Liver (tissue), 9 donors: Measurements from ENCODE around the gene SNIP1. TPM values are rescaled to one million over a fixed set of nuclear protein-coding genes. Genes with fewer than 3 reads are reported as not detected.

Experiments
- DNase-seq: peaks from one replicate; pipeline ENCODE4 v3.0.0-alpha.2; 2017; ENCODE audit warnings: low spot score
- H3K27ac ChIP-seq, 2 donors: one replicate each; pipeline ENCODE4 v1.7.0; 2013; ENCODE audit warnings: inconsistent platforms in 2 of 2, low read length in 2 of 2, control low read depth in 1 of 2, low read depth in 1 of 2, mild to moderate bottlenecking in 1 of 2
- H3K27me3 ChIP-seq, 4 donors: one replicate each; pipeline versions ENCODE4 v1.6.1 to v1.7.0; 2013; ENCODE audit warnings: low read length in 3 of 4, inconsistent platforms in 1 of 4, mild to moderate bottlenecking in 1 of 4, moderate library complexity in 1 of 4; ENCODE audit not compliant: control insufficient read depth in 4 of 4, insufficient read depth in 4 of 4
- H3K36me3 ChIP-seq, 4 donors: one replicate each; pipeline versions ENCODE4 v1.6.1 to v1.7.0; 2013; ENCODE audit warnings: low read length in 3 of 4, mild to moderate bottlenecking in 3 of 4, low read depth in 1 of 4, moderate library complexity in 1 of 4; ENCODE audit not compliant: control insufficient read depth in 4 of 4, insufficient read depth in 3 of 4
- H3K4me1 ChIP-seq, 4 donors: one replicate each; pipeline versions ENCODE4 v1.6.1 to v1.7.0; 2013; ENCODE audit warnings: low read length in 3 of 4, mild to moderate bottlenecking in 3 of 4, moderate library complexity in 1 of 4; ENCODE audit not compliant: control insufficient read depth in 4 of 4, insufficient read depth in 4 of 4
- H3K4me3 ChIP-seq, 3 donors: one replicate each; pipeline versions ENCODE4 v1.6.1 to v1.7.0; 2013; ENCODE audit warnings: low read length in 3 of 3, control low read depth in 1 of 3, low read depth in 1 of 3, mild to moderate bottlenecking in 1 of 3
- H3K9ac ChIP-seq, 2 donors: one replicate each; pipeline ENCODE4 v1.7.0; 2013; ENCODE audit warnings: low read length in 2 of 2, mild to moderate bottlenecking in 2 of 2, moderate library complexity in 2 of 2, control low read depth in 1 of 2, low read depth in 1 of 2
- H3K9me3 ChIP-seq, 4 donors: one replicate each; pipeline versions ENCODE4 v1.6.1 to v1.7.0; 2013; ENCODE audit warnings: low read length in 3 of 4; ENCODE audit not compliant: control insufficient read depth in 4 of 4
- ATF3 ChIP-seq: IDR thresholded peaks from 2 replicates; pipeline ENCODE4 v1.6.1; 2016; ENCODE audit warnings: antibody characterized with exemption
- CTCF ChIP-seq: fragments of 150-350 bp; IDR thresholded peaks from 2 replicates; pipeline ENCODE4 v1.5.1; 2017; ENCODE audit warnings: improper control_type of control experiment, low read depth, low read length; ENCODE audit not compliant: missing input control
- EGR1 ChIP-seq, 2 donors: IDR thresholded peaks; 2 replicates each; pipeline ENCODE4 v1.6.1; 2016 to 2018; ENCODE audit warnings: antibody characterized with exemption in 2 of 2, low read depth in 2 of 2
- FOXA1 ChIP-seq: IDR thresholded peaks from 2 replicates; pipeline ENCODE4 v1.6.1; 2016; ENCODE audit warnings: antibody characterized with exemption
- FOXA2 ChIP-seq: IDR thresholded peaks from 2 replicates; pipeline ENCODE4 v1.6.1; 2016; ENCODE audit warnings: antibody characterized with exemption
- GABPA ChIP-seq, 2 donors: IDR thresholded peaks in 1 of 2; conservative IDR thresholded peaks in 1 of 2; 2 replicates each; pipeline ENCODE4 v1.6.1; 2016; ENCODE audit warnings: antibody characterized with exemption in 2 of 2, mild to moderate bottlenecking in 1 of 2, moderate library complexity in 1 of 2
- HNF4A ChIP-seq, 2 donors: conservative IDR thresholded peaks; 2 replicates each; pipeline ENCODE4 v1.6.1; 2016; ENCODE audit warnings: antibody characterized with exemption in 2 of 2, mild to moderate bottlenecking in 2 of 2
- HNF4G ChIP-seq: IDR thresholded peaks from 2 replicates; pipeline ENCODE4 v1.6.1; 2016; ENCODE audit warnings: antibody characterized with exemption
- JUND ChIP-seq, 2 donors: IDR thresholded peaks; 2 replicates each; pipeline ENCODE4 v1.6.1; 2016; ENCODE audit warnings: antibody characterized with exemption in 2 of 2
- MAX ChIP-seq: IDR thresholded peaks from 2 replicates; pipeline ENCODE4 v1.6.1; 2016; ENCODE audit warnings: antibody characterized with exemption
- NR2F2 ChIP-seq: IDR thresholded peaks from 2 replicates; pipeline ENCODE4 v1.6.1; 2016; ENCODE audit warnings: antibody characterized with exemption
- RAD21 ChIP-seq, 2 donors: IDR thresholded peaks; 2 replicates each; pipeline ENCODE4 v1.6.1; 2016; ENCODE audit warnings: antibody characterized with exemption in 2 of 2, mild to moderate bottlenecking in 2 of 2
- REST ChIP-seq: IDR thresholded peaks from 2 replicates; pipeline ENCODE4 v1.6.1; 2016; ENCODE audit warnings: antibody characterized with exemption, mild to moderate bottlenecking
- RXRA ChIP-seq, 2 donors: IDR thresholded peaks; 2 replicates each; pipeline ENCODE4 v1.6.1; 2017 to 2018; ENCODE audit warnings: antibody characterized with exemption in 2 of 2, mild to moderate bottlenecking in 1 of 2
- SP1 ChIP-seq: IDR thresholded peaks from 2 replicates; pipeline ENCODE4 v1.6.1; 2018; ENCODE audit warnings: antibody characterized with exemption, mild to moderate bottlenecking
- TAF1 ChIP-seq: conservative IDR thresholded peaks from 2 replicates; pipeline ENCODE4 v1.6.1; 2016; ENCODE audit warnings: antibody characterized with exemption, mild to moderate bottlenecking
- YY1 ChIP-seq: IDR thresholded peaks from 2 replicates; pipeline ENCODE4 v1.6.1; 2016; ENCODE audit warnings: antibody characterized with exemption, mild to moderate bottlenecking
- ZBTB33 ChIP-seq: IDR thresholded peaks from 2 replicates; pipeline ENCODE4 v1.6.1; 2016; ENCODE audit warnings: antibody characterized with exemption
- WGBS: extraction: QIAGEN DNeasy Blood & Tissue Kit; methylation state at CpG from one replicate; pipeline ENCODE4 v1.1.7; 2013; 5-methylcytosine and 5-hydroxymethylcytosine counted together
- polyA plus RNA-seq, 2 donors: library from polyadenylated mRNA; stranded (reverse) in 1 of 2; unstranded in 1 of 2; fragments of 200-250 nt in 1 of 2; fragments of >200 nt in 1 of 2; fragmentation: Nextera tagmentation in 1 of 2; extraction: Ambion mirVana in 1 of 2; gene quantifications; one replicate each; pipeline versions ENCODE4 v1.2.1 to v1.2.3, GENCODE V29; 2013 to 2015
- total RNA-seq, 2 donors: library from RNA; depleted of rRNA; stranded (reverse); fragments of >200 nt; gene quantifications; one replicate each; pipeline ENCODE4 v1.2.3, GENCODE V29; 2014
- donor health status: healthy.
- donor health status: healthy.
- donor health status: healthy.
- donor health status: healthy.
- donor health status: healthy.

The SNIP1 gene
- total and polyA plus RNA-seq, 4 donors = 1.8 to 9.7 (median 5.3) TPM

- H3K27ac ChIP-seq = peak within 1 kb of the TSS; percentile 99
- no peaks in the 10 kb centered on the region for H3K27me3 ChIP-seq
- no peaks in the 10 kb centered on the region for H3K9me3 ChIP-seq
- peak within 1 kb of the TSS; percentile 86 to 99 (median 89) for H3K4me3 ChIP-seq
- TF ChIP-seq FOXA2 (no peak), HNF4A (conservative IDR thresholded peaks at IDR 0.05) (peak; percentile 66 to 87), SP1 (peak; percentile 77), REST (peak; percentile 45), RXRA (IDR thresholded peaks at IDR 0.05) (peak; percentile 10 to 36), HNF4G (no peak), GABPA (IDR thresholded peaks at IDR 0.05 in 1 of 2, conservative IDR thresholded peaks at IDR 0.05 in 1 of 2) (peak in 1 of 2 donors; percentile 21), FOXA1 (no peak), MAX (no peak), CTCF (peak; percentile 54), RAD21 (IDR thresholded peaks at IDR 0.05) (peak in 1 of 2 donors; percentile 14), ATF3 (no peak), JUND (IDR thresholded peaks at IDR 0.05) (no peak), TAF1 (peak; percentile 72), YY1 (peak; percentile 80), EGR1 (IDR thresholded peaks at IDR 0.05; ENCODE audit: low read depth in 2 of 2) (no peak), ZBTB33 (no peak), NR2F2 (no peak)
- peaks cover 3 to 15% (median 5%) of the 10 kb centered on the region in 4 donors for H3K4me1 ChIP-seq
- DNase-seq = peak; percentile 88
- under 1% methylated on average over 100 of the region's 100 CpGs for WGBS
- H3K9ac ChIP-seq = peak within 1 kb of the TSS; percentile 99 to 100
- H3K36me3 ChIP-seq = peaks cover 2 to 8% (median 8%) of the 10 kb centered on the region in 4 donors
Observed at GRCh38 chr1:37514350-37515184, 39.5 kb downstream of the SNIP1 start, which contains the start of gene MEAF6. Gene MEAF6 (minus strand): TSS chr1:37514766. CDS start chr1:37514746, 20 bp downstream.
